Tibial artery (tissue), 4 donors: Measurements from ENCODE around the gene ABCG1.

Experiments
- DNase-seq, 2 donors: peaks; one replicate each; pipeline ENCODE4 v3.0.0-alpha.2; 2019
- H3K27ac ChIP-seq, 2 donors: fragments of 200-600 bp; sonication (generic) in 1 of 2; 1 replicate in 1 of 2; 2 replicates in 1 of 2; pipeline ENCODE4 v1.5.1; 2018 to 2019; ENCODE audit warnings: mild to moderate bottlenecking in 1 of 2
- H3K27me3 ChIP-seq, 2 donors: fragments of 200-600 bp; sonication (generic) in 1 of 2; one replicate each; pipeline versions ENCODE4 v1.5.1 to v1.6.0; 2016 to 2019
- H3K36me3 ChIP-seq, 3 donors: fragments of 200-600 bp; sonication (generic) in 2 of 3; one replicate each; pipeline ENCODE4 v1.5.1; 2016 to 2019; ENCODE audit warnings: mild to moderate bottlenecking in 2 of 3
- H3K4me1 ChIP-seq, 4 donors: fragments of 200-600 bp; sonication (generic) in 2 of 4; 1 replicate in 3 of 4; 2 replicates in 1 of 4; pipeline ENCODE4 v1.5.1; 2016 to 2019
- H3K4me3 ChIP-seq, 2 donors: fragments of 200-600 bp; sonication (generic) in 1 of 2; 1 replicate in 1 of 2; 2 replicates in 1 of 2; pipeline ENCODE4 v1.5.1; 2018 to 2019; ENCODE audit warnings: mild to moderate bottlenecking in 2 of 2
- H3K9me3 ChIP-seq, 3 donors: fragments of 200-600 bp; sonication (generic) in 1 of 3; one replicate each; pipeline ENCODE4 v1.5.1; 2016 to 2019
- CTCF ChIP-seq, 2 experiments: fragments of 200-600 bp in 1 of 2; fragments of 450-650 bp in 1 of 2; IDR thresholded peaks; one replicate each; pipeline ENCODE4 v1.5.1; 2017 to 2019; ENCODE audit warnings: antibody characterized with exemption in 2 of 2, mild to moderate bottlenecking in 1 of 2, moderate library complexity in 1 of 2
- intact Hi-C: fragments of 100-400 bp; cut with DNase I; formaldehyde crosslinking; loops from one replicate; pipeline ENCODE4 v1.15.0; 2023; ENCODE audit warnings: low total_unique reads

The ABCG1 gene

GRCh38 chr21:42279341-42279871 lies 60.5 kb downstream of the ABCG1 start:
- Histone ChIP-seq H3K4me1 (no peaks in the 10 kb centered on the region), H3K27ac (no peak overlapping the region), H3K4me3 (no peak overlapping the region), H3K9me3 (no peaks in the 10 kb centered on the region), H3K36me3 (peaks cover 0 to 34% (median 3%) of the 10 kb centered on the region in 3 donors), H3K27me3 (peaks cover 0 to 6% of the 10 kb centered on the region in 2 donors)
- intact Hi-C loops = no loop called here
- no peak for DNase-seq
- TF ChIP-seq CTCF (IDR thresholded peaks at IDR 0.05) = no peak

- no peak overlapping the region for H3K27ac ChIP-seq
- peaks cover 0 to 8% of the 10 kb centered on the region in 2 donors for H3K27me3 ChIP-seq
- no peak for DNase-seq
- TF ChIP-seq CTCF (IDR thresholded peaks at IDR 0.05) = no peak
- H3K36me3 ChIP-seq = peaks cover 0 to 34% (median 6%) of the 10 kb centered on the region in 3 donors
- no peaks in the 10 kb centered on the region for H3K9me3 ChIP-seq
- intact Hi-C loops = no loop called here
- no peak overlapping the region for H3K4me3 ChIP-seq
- H3K4me1 ChIP-seq = no peaks in the 10 kb centered on the region
Measured at GRCh38 chr21:42279888-42280287, 60.9 kb downstream of the ABCG1 start.

GRCh38 chr21:42280356-42281180 lies 61.6 kb downstream of the ABCG1 start:
- DNase-seq = no peak
- intact Hi-C loops = no loop called here
- H3K9me3 ChIP-seq = no peaks in the 10 kb centered on the region
- peaks cover 0 to 8% of the 10 kb centered on the region in 2 donors for H3K27me3 ChIP-seq
- no peak overlapping the region for H3K27ac ChIP-seq
- no peak for TF ChIP-seq CTCF (IDR thresholded peaks at IDR 0.05)
- H3K4me3 ChIP-seq = no peak overlapping the region
- H3K36me3 ChIP-seq = peaks cover 0 to 34% (median 6%) of the 10 kb centered on the region in 3 donors
- no peaks in the 10 kb centered on the region for H3K4me1 ChIP-seq

DNA sequence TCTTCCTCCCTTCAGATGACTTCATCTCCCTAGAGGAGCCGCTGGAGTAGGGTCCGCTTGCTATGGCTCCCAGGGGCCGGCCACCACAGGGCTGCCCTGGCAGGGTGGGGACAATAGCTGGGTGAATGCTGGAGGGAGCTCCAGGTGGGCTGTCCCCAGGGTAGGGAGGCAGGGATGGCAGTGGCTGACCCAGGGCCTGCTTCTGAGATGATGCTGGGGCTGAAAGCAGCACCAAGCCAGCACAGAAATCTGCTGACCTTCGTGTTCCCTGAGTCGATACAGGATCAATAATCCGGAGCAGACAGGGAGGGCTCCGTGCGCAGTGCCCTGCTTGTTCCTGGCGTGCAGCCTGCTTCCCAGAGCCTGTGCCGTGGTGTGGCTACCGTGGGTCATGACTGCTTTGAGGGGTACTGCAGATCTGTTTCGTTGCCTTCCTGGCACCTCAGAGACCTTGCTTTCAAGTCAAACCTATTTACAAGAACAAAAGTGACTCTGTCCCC lies 62.3 kb downstream of the ABCG1 start:
- no peak overlapping the region for H3K27ac ChIP-seq
- TF ChIP-seq CTCF (IDR thresholded peaks at IDR 0.05) = no peak
- DNase-seq = no peak
- peaks cover 0 to 8% of the 10 kb centered on the region in 2 donors for H3K27me3 ChIP-seq
- H3K4me1 ChIP-seq = no peaks in the 10 kb centered on the region
- H3K4me3 ChIP-seq = no peak overlapping the region
- peaks cover 0 to 39% (median 6%) of the 10 kb centered on the region in 3 donors for H3K36me3 ChIP-seq
- no peaks in the 10 kb centered on the region for H3K9me3 ChIP-seq
- intact Hi-C loops = no loop called here

DNA sequence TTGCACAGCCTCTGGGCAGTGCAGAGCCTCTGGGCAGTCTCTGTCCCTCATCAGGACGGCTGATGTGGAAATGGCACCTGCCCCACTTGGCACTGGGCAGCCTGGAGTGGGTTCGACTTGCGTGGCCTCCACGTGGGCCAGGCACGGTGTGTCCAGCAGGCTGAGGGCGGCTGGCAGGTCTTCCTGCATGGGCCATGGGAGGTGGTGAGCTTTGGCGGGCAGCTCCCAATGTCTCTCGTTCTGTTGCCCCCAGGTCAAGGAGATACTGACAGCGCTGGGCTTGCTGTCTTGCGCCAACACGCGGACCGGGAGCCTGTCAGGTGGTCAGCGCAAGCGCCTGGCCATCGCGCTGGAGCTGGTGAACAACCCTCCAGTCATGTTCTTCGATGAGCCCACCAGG lies 63.1 kb downstream of the ABCG1 start:
- H3K27me3 ChIP-seq = peaks cover 0 to 8% of the 10 kb centered on the region in 2 donors
- no peaks in the 10 kb centered on the region for H3K9me3 ChIP-seq

More for the DNA sequence above, 63.1 kb downstream of the ABCG1 start:
- TF ChIP-seq CTCF (IDR thresholded peaks at IDR 0.05) = no peak
- intact Hi-C loops = no loop called here
- Histone ChIP-seq H3K36me3 (peaks cover 0 to 39% (median 6%) of the 10 kb centered on the region in 3 donors), H3K4me3 (no peak overlapping the region), H3K4me1 (no peaks in the 10 kb centered on the region), H3K27ac (no peak overlapping the region)
- DNase-seq = no peak
